Subcutaneous adipose tissue (tissue), 4 donors: ENCODE measurements around the gene IGSF6. TPM values are rescaled to one million over a fixed set of nuclear protein-coding genes. Genes with fewer than 3 reads are reported as not detected.

Experiments used
- CTCF ChIP-seq: fragments of 450-650 bp; IDR thresholded peaks from one replicate; pipeline ENCODE4 v1.5.1; 2016; ENCODE audit warnings: low read depth, mild to moderate bottlenecking, control low read depth, antibody characterized with exemption, moderate library complexity
- total RNA-seq, 4 donors: library from RNA; depleted of rRNA; stranded (reverse); fragments of >200 nt; gene quantifications; one replicate each; pipeline ENCODE4 v1.1.0, GENCODE V29; 2016

IGSF6 gene
- total RNA-seq, 4 donors from 2014 or later, result 1.9 to 43.9 (median 7.9) TPM

GRCh38 chr16:21684199-21684598 is 31.8 kb upstream of the IGSF6 start:
- TF ChIP-seq CTCF, result no peak

GRCh38 chr16:21683184-21683583 is 30.8 kb upstream of the IGSF6 start:
- no peak for TF ChIP-seq CTCF

- TF ChIP-seq CTCF, result no peak
Measured at GRCh38 chr16:21673469-21673868, 21.1 kb upstream of the IGSF6 start.

GRCh38 chr16:21667575-21667974 is 15.2 kb upstream of the IGSF6 start:
- no peak for TF ChIP-seq CTCF

- TF ChIP-seq CTCF, result no peak
Measured at GRCh38 chr16:21666772-21667171, 14.4 kb upstream of the IGSF6 start.

- no peak for TF ChIP-seq CTCF
Measured at GRCh38 chr16:21664801-21665492, 12.5 kb upstream of the IGSF6 start.

GRCh38 chr16:21663889-21664647 is 11.7 kb upstream of the IGSF6 start, which contains the start of gene OTOA:
OTOA (plus strand) TSS chr16:21663968; CDS start chr16:21678515, 14,547 bp downstream.
- no peak for TF ChIP-seq CTCF
